HCT116 (cell line): Measurements from ENCODE around the gene PIGN. TPM values are rescaled to one million over a fixed set of nuclear protein-coding genes. Genes with fewer than 3 reads are reported as not detected.

ENCODE experiments used
- ATAC-seq: fragments of 200-7000 bp; cut with Tn5 transposase; 2 replicates; pipeline ENCODE4 v1.9.1; 2020; ENCODE audit warnings: mild to moderate bottlenecking, moderate library complexity
- BruUV-seq: library from RNA; stranded (reverse); fragments of 400-500 nt; replicated peaks from 2 replicates; lab custom pipeline; 2021; lab: Mats Ljungman, UMichigan
- CTCF ChIA-PET: fragments of 300-600 bp; sonication (Branson Sonifier 250); formaldehyde crosslinking; loops from one replicate; lab custom pipeline; 2021; ENCODE audit warnings: antibody characterized with exemption; lab: Charles Lee
- POLR2A ChIA-PET: fragments of 300-600, 350-600 bp; sonication (Branson Sonifier 250); formaldehyde crosslinking; loops from one replicate; lab custom pipeline; 2021; ENCODE audit warnings: antibody characterized with exemption; lab: Charles Lee
- RAD21 ChIA-PET, 2 experiments: fragments of 300-600 bp; sonication (Branson Sonifier 250); formaldehyde crosslinking; loops; one replicate each; lab custom pipeline; 2023; ENCODE audit warnings: low total read pairs in 2 of 2; ENCODE audit not compliant: uncharacterized antibody in 2 of 2, unreplicated experiment in 2 of 2, low non-redundant PET in 1 of 2; lab: Charles Lee
- DNase-seq: peaks from one replicate; pipeline ENCODE4 v3.0.0-alpha.2; 2010; ENCODE audit warnings: low read depth, low spot score
- H2AFZ ChIP-seq: fragments of 200-600 bp; shearing (Covaris generic), sonication (generic); 2 replicates; pipeline ENCODE4 v1.6.1; 2017; ENCODE audit warnings: low read depth, mixed run types, mixed read lengths, antibody characterized with exemption, low read length; ENCODE audit not compliant: poor library complexity, severe bottlenecking
- H3K27ac ChIP-seq: 2 replicates; pipeline ENCODE4 v1.5.1; 2012; ENCODE audit warnings: low read depth, low read length
- H3K27me3 ChIP-seq: fragments of 200-600 bp; sonication (generic); 2 replicates; pipeline ENCODE4 v1.6.1; 2016; ENCODE audit warnings: mixed run types, low read length, mixed read lengths; ENCODE audit not compliant: insufficient read depth
- H3K36me3 ChIP-seq, 2 experiments: fragments of 200-500 bp in 1 of 2; fragments of 200-600 bp in 1 of 2; sonication (Bioruptor generic) in 1 of 2; sonication (generic) in 1 of 2; 2 replicates each; pipeline versions ENCODE4 v1.5.1 to v1.6.1; 2014 to 2016; ENCODE audit warnings: low read length in 2 of 2, inconsistent platforms in 1 of 2, mixed read lengths in 1 of 2, mixed run types in 1 of 2; ENCODE audit not compliant: insufficient read depth in 2 of 2, control insufficient read depth in 1 of 2
- H3K4me1 ChIP-seq, 2 experiments: fragments of 200-600 bp in 1 of 2; sonication (generic) in 1 of 2; 2 replicates each; pipeline versions ENCODE4 v1.5.1 to v1.6.1; 2012 to 2017; ENCODE audit warnings: low read length in 2 of 2, inconsistent platforms in 1 of 2, mild to moderate bottlenecking in 1 of 2, mixed read lengths in 1 of 2, mixed run types in 1 of 2, moderate library complexity in 1 of 2; ENCODE audit not compliant: insufficient read depth in 2 of 2, control insufficient read depth in 1 of 2
- H3K4me2 ChIP-seq: fragments of 200-600 bp; sonication (generic); 2 replicates; pipeline ENCODE4 v1.6.1; 2017; ENCODE audit warnings: mixed run types, low read length, mixed read lengths
- H3K4me3 ChIP-seq, 2 experiments: fragments of 200-600 bp in 1 of 2; sonication (generic) in 1 of 2; replicated peaks in 1 of 2; 2 replicates each; pipeline ENCODE4 v1.5.1; 2011 to 2016; ENCODE audit warnings: low read length in 2 of 2, control low read depth in 1 of 2, low read depth in 1 of 2, mild to moderate bottlenecking in 1 of 2, mixed read lengths in 1 of 2, mixed run types in 1 of 2
- H3K79me2 ChIP-seq: fragments of 200-600 bp; sonication (generic); 2 replicates; pipeline ENCODE4 v1.6.1; 2017; ENCODE audit warnings: mild to moderate bottlenecking, mixed run types, low read length, moderate library complexity, mixed read lengths; ENCODE audit not compliant: insufficient read depth
- H3K9ac ChIP-seq: fragments of 200-600 bp; sonication (generic); 2 replicates; pipeline ENCODE4 v1.6.1; 2016; ENCODE audit warnings: low read length, mixed read lengths
- H3K9me2 ChIP-seq: fragments of 200-600 bp; sonication (generic), shearing (Covaris generic); 2 replicates; pipeline ENCODE4 v1.6.1; 2017; ENCODE audit warnings: mixed run types, mild to moderate bottlenecking, moderate library complexity; ENCODE audit not compliant: insufficient read depth
- H3K9me3 ChIP-seq, 2 experiments: fragments of 200-500 bp in 1 of 2; fragments of 200-600 bp in 1 of 2; sonication (Bioruptor generic) in 1 of 2; sonication (generic) in 1 of 2; 2 replicates each; pipeline ENCODE4 v1.6.1; 2014 to 2017; ENCODE audit warnings: low read length in 2 of 2, mixed read lengths in 2 of 2, inconsistent platforms in 1 of 2, low read depth in 1 of 2, mild to moderate bottlenecking in 1 of 2, mixed run types in 1 of 2, moderate library complexity in 1 of 2; ENCODE audit not compliant: control insufficient read depth in 1 of 2, insufficient read depth in 1 of 2
- H4K20me1 ChIP-seq: fragments of 200-600 bp; sonication (generic), shearing (Covaris generic); 2 replicates; pipeline ENCODE4 v1.6.1; 2017; ENCODE audit warnings: mixed run types, mild to moderate bottlenecking, moderate library complexity; ENCODE audit not compliant: insufficient read depth
- CBX3 ChIP-seq: IDR thresholded peaks from 2 replicates; pipeline ENCODE4 v1.6.1; 2012; ENCODE audit warnings: low read depth
- CTCF ChIP-seq, 3 experiments: fragments of 200-600 bp in 1 of 3; sonication (generic) in 1 of 3; IDR thresholded peaks in 2 of 3; conservative IDR thresholded peaks in 1 of 3; 2 replicates each; pipeline ENCODE4 v1.5.1; 2012 to 2017; ENCODE audit warnings: low read depth in 2 of 3, low read length in 2 of 3, antibody characterized with exemption in 1 of 3, borderline replicate concordance in 1 of 3, control low read depth in 1 of 3, mild to moderate bottlenecking in 1 of 3, mixed read lengths in 1 of 3, mixed run types in 1 of 3, moderate library complexity in 1 of 3; ENCODE audit not compliant: insufficient read depth in 1 of 3
- EZH2phosphoT487 ChIP-seq: fragments of 200-600 bp; IDR thresholded peaks from 2 replicates; pipeline ENCODE4 v1.6.1; 2018; ENCODE audit warnings: antibody characterized with exemption, borderline replicate concordance
- POLR2A ChIP-seq: IDR thresholded peaks from 2 replicates; pipeline ENCODE4 v1.7.0; 2011; ENCODE audit warnings: borderline replicate concordance; ENCODE audit not compliant: insufficient read depth, insufficient read length; ENCODE audit errors: extremely low read depth
- POLR2AphosphoS5 ChIP-seq: IDR thresholded peaks from 2 replicates; pipeline ENCODE4 v1.6.1; 2011; ENCODE audit warnings: mild to moderate bottlenecking, low read depth, low read length, moderate library complexity
- RAD21 ChIP-seq: IDR thresholded peaks from 2 replicates; pipeline ENCODE4 v1.6.1; 2012; ENCODE audit warnings: low read depth, mild to moderate bottlenecking
- SIN3A ChIP-seq: IDR thresholded peaks from 2 replicates; pipeline ENCODE4 v1.6.1; 2012; ENCODE audit warnings: low read depth
- SRF ChIP-seq: IDR thresholded peaks from 2 replicates; pipeline ENCODE4 v1.6.1; 2012; ENCODE audit warnings: low read depth
- ZBTB33 ChIP-seq: IDR thresholded peaks from 2 replicates; pipeline ENCODE4 v1.6.1; 2011; ENCODE audit warnings: mild to moderate bottlenecking, low read length, moderate library complexity; ENCODE audit not compliant: insufficient replicate concordance; ENCODE audit errors: extremely low read depth
- ZNF274 ChIP-seq: fragments of 200-500 bp; sonication (Bioruptor generic); IDR thresholded peaks from 2 replicates; pipeline ENCODE4 v1.6.1; 2014; ENCODE audit warnings: mild to moderate bottlenecking, low read depth, low read length, inconsistent platforms
- intact Hi-C: fragments of 100-400 bp; cut with micrococcal nuclease; formaldehyde crosslinking; loops from 2 replicates; pipeline ENCODE4 v1.10.0; 2022
- total RNA-seq: library from RNA; stranded (reverse); gene quantifications from one replicate; pipeline ENCODE4 v1.2.1, GENCODE V29; 2021; ENCODE audit not compliant: unreplicated experiment

The PIGN gene
- total RNA-seq, 1 experiment from 2014 or later, result 12.2 TPM

- Histone ChIP-seq H3K36me3 (no peaks in the 10 kb centered on the region), H3K4me2 (no peak overlapping the region), H3K4me1 (peaks cover 0 to 5% of the 10 kb centered on the region in 2 experiments; a peak in 1 of 4 replicates), H3K9me2 (no peaks in the 10 kb centered on the region), H3K4me3 (no peak overlapping the region), H3K9ac (no peak overlapping the region), H3K9me3 (no peaks in the 10 kb centered on the region), H3K27me3 (no peaks in the 10 kb centered on the region), H3K79me2 (no peaks in the 10 kb centered on the region), H2AFZ (no peak overlapping the region), H3K27ac (no peak overlapping the region), H4K20me1 (no peaks in the 10 kb centered on the region)
- no TSS peak for BruUV-seq
- no peak for ATAC-seq
- ChIA-PET POLR2A (no interaction called here), CTCF (no interaction called here), RAD21 (no interaction called here)
- DNase-seq, result no peak
- TF ChIP-seq SIN3A, result no peak
- no peak for TF ChIP-seq POLR2A
- TF ChIP-seq POLR2AphosphoS5, result no peak
- TF ChIP-seq CBX3, result no peak
- no peak for TF ChIP-seq ZNF274
- TF ChIP-seq ZBTB33, result no peak
- no peak for TF ChIP-seq SRF
- TF ChIP-seq CTCF (IDR thresholded peaks at IDR 0.05 in 2 of 3, conservative IDR thresholded peaks at IDR 0.05 in 1 of 3; ENCODE audit: borderline replicate concordance in 1 of 3, insufficient read depth in 1 of 3, low read depth in 2 of 3, low read length in 2 of 3), result no peak
- no peak for TF ChIP-seq EZH2phosphoT487
- no peak for TF ChIP-seq RAD21
- intact Hi-C loops, result no loop called here
These were observed 105.6 kb downstream of the PIGN start for GRCh38 chr18:62081248-62081647.
